SK-N-MC (cell line): ENCODE results near the gene GRK3.

Experiments
- EZH2 ChIP-seq: fragments of 200-600 bp; sonication (generic); IDR thresholded peaks from one replicate; pipeline ENCODE4 v1.6.1; 2017; ENCODE audit warnings: antibody characterized with exemption
- POLR2AphosphoS5 ChIP-seq: IDR thresholded peaks from 2 replicates; pipeline ENCODE4 v1.6.1; 2012; ENCODE audit warnings: mild to moderate bottlenecking, low read depth, low read length, borderline replicate concordance

GRCh38 chr22:25627271-25627852 is 62.9 kb downstream of the GRK3 start:
- no peak for TF ChIP-seq POLR2AphosphoS5
- no peak for TF ChIP-seq EZH2
